Activated CD4-positive, CD25-positive, alpha-beta regulatory T cell treated with anti-CD3 and anti-CD28 coated beads, Interleukin-2, amount 50 U/mL, for 72 hours (primary cell): Measurements from ENCODE around the gene ZDHHC17.
A peak's percentile ranks its signal among the peaks of the same experiment; 100 is the strongest.
"Not testable (repeated sequence)": the region's sequence is repeated elsewhere in the genome, so short reads cannot be mapped to it uniquely, and the experiment has no call there.

ENCODE experiments used
- DNase-seq: peaks from one replicate; pipeline ENCODE4 v3.0.0; 2021

The ZDHHC17 gene

GRCh38 chr12:76763746-76764675, at the start of gene ZDHHC17:
ZDHHC17 (plus strand) TSS chr12:76764115; CDS start chr12:76764237, 122 bp downstream.
- DNase-seq: peak; percentile 91

GRCh38 chr12:76714415-76714814, 49.5 kb upstream of the ZDHHC17 start:
- DNase-seq: no peak

- no peak for DNase-seq
These were observed 49.1 kb upstream of the ZDHHC17 start for GRCh38 chr12:76714861-76715260.

GRCh38 chr12:76715332-76715731, 48.6 kb upstream of the ZDHHC17 start:
- DNase-seq: no peak

- no peak for DNase-seq
These were observed 46.6 kb upstream of the ZDHHC17 start for GRCh38 chr12:76717314-76717713.

- no peak for DNase-seq
These were observed 44.5 kb upstream of the ZDHHC17 start for GRCh38 chr12:76719171-76720041.

GRCh38 chr12:76720068-76720467, 43.8 kb upstream of the ZDHHC17 start:
- DNase-seq: no peak

GRCh38 chr12:76726626-76727025, 37.3 kb upstream of the ZDHHC17 start:
- DNase-seq: no peak

- not testable (repeated sequence) for DNase-seq
These were observed 31.7 kb upstream of the ZDHHC17 start for GRCh38 chr12:76732188-76732587.

GRCh38 chr12:76737689-76738088, 26.2 kb upstream of the ZDHHC17 start:
- DNase-seq: not testable (repeated sequence)

- no peak for DNase-seq
These were observed 24.9 kb upstream of the ZDHHC17 start for GRCh38 chr12:76738824-76739579.

GRCh38 chr12:76739896-76740295, 24.0 kb upstream of the ZDHHC17 start:
- DNase-seq: no peak

GRCh38 chr12:76740501-76740900, 23.4 kb upstream of the ZDHHC17 start:
- DNase-seq: no peak

GRCh38 chr12:76745343-76745742, 18.6 kb upstream of the ZDHHC17 start:
- no peak for DNase-seq

- no peak for DNase-seq
These were observed 17.4 kb upstream of the ZDHHC17 start for GRCh38 chr12:76746516-76746915.

GRCh38 chr12:76747245-76747644, 16.7 kb upstream of the ZDHHC17 start:
- no peak for DNase-seq

- DNase-seq: no peak
These were observed 8.0 kb upstream of the ZDHHC17 start for GRCh38 chr12:76755829-76756379.

GRCh38 chr12:76757694-76758093, 6.2 kb upstream of the ZDHHC17 start:
- DNase-seq: no peak

- DNase-seq: no peak
These were observed 1.3 kb upstream of the ZDHHC17 start for GRCh38 chr12:76762601-76762980.

GRCh38 chr12:76764856-76765255, 941 bp downstream of the ZDHHC17 start:
- no peak for DNase-seq

GRCh38 chr12:76765598-76765997, 1.7 kb downstream of the ZDHHC17 start:
- no peak for DNase-seq

- no peak for DNase-seq
These were observed 2.2 kb downstream of the ZDHHC17 start for GRCh38 chr12:76766161-76766560.

GRCh38 chr12:76768576-76768975, 4.7 kb downstream of the ZDHHC17 start:
- no peak for DNase-seq
